Glutamatergic neuron (in vitro differentiated cells): ENCODE data around the gene ENSA. TPM values are rescaled to one million over a fixed set of nuclear protein-coding genes. Genes with fewer than 3 reads are reported as not detected.
"Not testable (repeated sequence)": the region's sequence is repeated elsewhere in the genome, so short reads cannot be mapped to it uniquely, and the experiment has no call there.

Experiments
- DNase-seq: peaks from one replicate; pipeline ENCODE4 v3.0.0; 2022
- H3K27ac Mint-ChIP-seq: one replicate; pipeline ENCODE4 v1.8.0; 2020; ENCODE audit warnings: mild to moderate bottlenecking, mixed read lengths, inconsistent platforms; ENCODE audit not compliant: unreplicated experiment
- H3K27me3 Mint-ChIP-seq: one replicate; pipeline ENCODE4 v1.8.0; 2020; ENCODE audit warnings: mild to moderate bottlenecking, moderate library complexity, mixed read lengths, inconsistent platforms; ENCODE audit not compliant: unreplicated experiment
- H3K36me3 Mint-ChIP-seq: one replicate; pipeline ENCODE4 v1.8.0; 2020; ENCODE audit warnings: mild to moderate bottlenecking, mixed read lengths, inconsistent platforms; ENCODE audit not compliant: unreplicated experiment
- H3K4me1 Mint-ChIP-seq: one replicate; pipeline ENCODE4 v1.8.0; 2020; ENCODE audit warnings: mild to moderate bottlenecking, low read depth, mixed read lengths, inconsistent platforms; ENCODE audit not compliant: unreplicated experiment
- H3K4me3 Mint-ChIP-seq: one replicate; pipeline ENCODE4 v1.8.0; 2020; ENCODE audit warnings: mild to moderate bottlenecking, mixed read lengths, inconsistent platforms; ENCODE audit not compliant: unreplicated experiment
- H3K9me3 Mint-ChIP-seq: one replicate; pipeline ENCODE4 v1.8.0; 2020; ENCODE audit warnings: mild to moderate bottlenecking, moderate library complexity, mixed read lengths, inconsistent platforms; ENCODE audit not compliant: unreplicated experiment
- CTCF ChIP-seq: fragments of 200-600 bp; sonication (generic); IDR thresholded peaks from one replicate; pipeline ENCODE4 v1.5.0; 2021; ENCODE audit not compliant: partially characterized antibody, unreplicated experiment
- total RNA-seq: library from RNA; stranded (reverse); fragmentation: NEBNext Ultra II Directional; extraction: Animal tissue kit (Norgen Biotek cat#: 25700); gene quantifications from one replicate; pipeline ENCODE4 v1.2.1, GENCODE V29; 2021; ENCODE audit not compliant: unreplicated experiment

ENSA gene
- total RNA-seq, 1 donor from 2014 or later = 122 TPM

DNA sequence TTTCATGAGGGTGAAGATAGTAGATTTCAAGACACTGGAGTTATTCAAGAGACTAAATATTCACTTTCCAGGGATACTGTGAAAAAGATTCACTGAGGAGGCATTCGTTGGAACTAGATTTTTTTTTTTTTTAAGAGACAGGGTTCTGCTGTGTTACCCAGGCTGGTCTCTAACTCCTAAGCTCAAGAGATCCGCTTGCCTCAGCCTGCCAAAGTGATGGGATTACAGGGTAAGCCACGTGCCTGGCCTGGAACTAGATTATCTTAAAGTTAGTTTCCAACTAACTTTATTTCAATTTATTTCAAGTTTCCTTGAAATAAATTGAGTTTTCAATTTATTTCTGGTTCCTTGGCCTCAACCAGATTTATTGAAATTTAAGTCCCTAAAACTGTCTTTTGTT is 25.7 kb downstream of the ENSA start:
- H3K4me1 Mint-ChIP-seq = peaks cover 7% of the 10 kb centered on the region
- H3K9me3 Mint-ChIP-seq = no peaks in the 10 kb centered on the region
- H3K27me3 Mint-ChIP-seq = peaks cover 2% of the 10 kb centered on the region
- no peak for TF ChIP-seq CTCF
- no peak for DNase-seq
- no peak overlapping the region for H3K4me3 Mint-ChIP-seq
- no peaks in the 10 kb centered on the region for H3K36me3 Mint-ChIP-seq
- no peak overlapping the region for H3K27ac Mint-ChIP-seq

DNA sequence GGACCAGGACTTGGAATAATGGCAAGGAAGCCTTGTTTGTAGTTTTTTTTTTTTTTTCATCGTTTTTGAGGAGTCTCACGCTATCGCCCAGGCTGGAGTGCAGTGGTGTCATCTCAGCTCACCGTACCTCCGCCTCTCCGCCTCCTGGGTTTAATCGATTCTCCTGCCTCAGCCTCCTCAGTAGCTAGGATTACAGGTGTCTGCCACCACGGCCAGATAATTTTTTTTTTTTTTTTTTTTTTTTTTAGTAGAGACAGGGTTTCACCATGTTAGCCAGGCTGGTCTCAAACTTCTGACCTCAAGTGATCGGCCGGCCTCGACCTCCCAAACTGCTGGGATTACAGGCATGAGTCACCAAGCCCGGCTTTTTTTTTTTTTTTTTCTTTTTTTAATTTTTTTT is 27.0 kb downstream of the ENSA start:
- not testable (repeated sequence) for DNase-seq, H3K27ac Mint-ChIP-seq, H3K36me3 Mint-ChIP-seq, H3K9me3 Mint-ChIP-seq, H3K4me1 Mint-ChIP-seq, H3K27me3 Mint-ChIP-seq, H3K4me3 Mint-ChIP-seq

GRCh38 chr1:150601540-150601939 is 27.9 kb downstream of the ENSA start:
- H3K4me1 Mint-ChIP-seq = peaks cover 7% of the 10 kb centered on the region
- H3K4me3 Mint-ChIP-seq = no peak overlapping the region
- no peak overlapping the region for H3K27ac Mint-ChIP-seq
- peaks cover 2% of the 10 kb centered on the region for H3K27me3 Mint-ChIP-seq
- no peaks in the 10 kb centered on the region for H3K36me3 Mint-ChIP-seq
- no peaks in the 10 kb centered on the region for H3K9me3 Mint-ChIP-seq
- no peak for DNase-seq
- TF ChIP-seq CTCF = no peak

- not testable (repeated sequence) for H3K4me1 Mint-ChIP-seq, H3K36me3 Mint-ChIP-seq, H3K9me3 Mint-ChIP-seq, H3K27ac Mint-ChIP-seq, H3K27me3 Mint-ChIP-seq, DNase-seq, H3K4me3 Mint-ChIP-seq
Observed at GRCh38 chr1:150598346-150598745, 31.1 kb downstream of the ENSA start.

GRCh38 chr1:150596976-150597375 is 32.4 kb downstream of the ENSA start:
- TF ChIP-seq CTCF = no peak
- Mint-ChIP-seq H3K36me3 (peaks cover 10% of the 10 kb centered on the region), H3K9me3 (peaks cover 4% of the 10 kb centered on the region), H3K27me3 (peaks cover 4% of the 10 kb centered on the region), H3K4me1 (no peaks in the 10 kb centered on the region), H3K27ac (no peak overlapping the region), H3K4me3 (no peak overlapping the region)
- no peak for DNase-seq

DNA sequence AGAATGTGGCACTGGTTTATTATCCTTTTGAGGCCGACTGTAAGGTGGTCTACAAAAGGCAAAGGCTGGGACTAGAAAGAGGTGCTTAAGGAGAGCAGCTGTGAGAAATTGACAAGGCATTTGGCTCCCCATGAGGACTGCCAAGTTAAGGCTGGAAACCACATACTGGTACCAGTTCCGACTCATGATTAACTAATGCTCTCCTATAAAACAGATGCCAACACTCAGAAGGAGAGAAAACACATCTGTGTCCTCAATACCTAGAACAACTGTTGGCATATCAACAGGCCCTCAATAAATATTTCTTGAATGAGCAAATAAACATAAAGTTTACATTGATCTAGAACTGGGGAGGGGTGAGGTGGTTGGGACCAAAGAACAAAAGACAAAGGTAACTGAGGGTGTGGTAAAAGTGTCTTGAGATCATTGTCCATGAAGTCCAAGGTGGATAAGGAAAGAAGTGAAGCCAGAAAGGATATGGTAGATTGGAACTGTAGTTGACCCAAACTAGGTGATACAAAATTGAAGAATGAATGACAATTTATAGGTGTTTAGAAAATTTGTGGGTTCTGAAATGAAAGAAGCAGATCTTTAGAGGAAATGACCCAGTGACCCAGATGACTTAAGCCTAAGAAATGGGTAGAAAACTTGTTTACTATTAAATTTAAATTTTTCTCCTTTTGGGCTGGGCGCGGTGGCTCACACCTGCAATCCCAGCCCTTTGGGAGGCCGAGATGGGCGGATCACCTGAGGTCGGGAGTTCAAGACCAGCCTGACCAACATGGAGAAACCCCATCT is 33.1 kb downstream of the ENSA start:
- Mint-ChIP-seq H3K36me3 (peaks cover 10% of the 10 kb centered on the region), H3K4me3 (no peak overlapping the region), H3K9me3 (peaks cover 4% of the 10 kb centered on the region), H3K27ac (no peak overlapping the region), H3K4me1 (no peaks in the 10 kb centered on the region), H3K27me3 (peaks cover 4% of the 10 kb centered on the region)
- DNase-seq = no peak
- no peak for TF ChIP-seq CTCF
